ENCODE data around the gene COL8A2. TPM values are rescaled to one million over a fixed set of nuclear protein-coding genes. Genes with fewer than 3 reads are reported as not detected.
A peak's percentile ranks its signal among the peaks of the same experiment; 100 is the strongest.

COL8A2 gene
- total and polyA plus RNA-seq, 2 of the 4 experiments (the other 2 are of a cell fraction): 0.54 to 1.1 TPM

GRCh38 chr1:36097693-36098585 is 27.1 kb downstream of the COL8A2 start:
- no peak overlapping the region for H3K23ac ChIP-seq (ENCODE audit: low read depth, low read length)
- DNase-seq: no peak
- H4K20me1 ChIP-seq (ENCODE audit: insufficient read depth, low read length): no peaks in the 10 kb centered on the region
- no peak for ATAC-seq (ENCODE audit: low read depth)
- dilution Hi-C loops (cut with HindIII; ENCODE audit: low sequenced_read_pairs, unreplicated experiment) (no loop called here), in situ Hi-C loops (cut with MboI; ENCODE audit: low sequenced_read_pairs) (no loop called here), intact Hi-C loops (cut with micrococcal nuclease) (no loop called here)
- H4K5ac ChIP-seq (ENCODE audit: low read depth, low read length): no peak overlapping the region
- no peak overlapping the region for H3K4ac ChIP-seq (ENCODE audit: low read depth, low read length)
- H3K27ac ChIP-seq (ENCODE audit: insufficient read depth, low read length): no peak overlapping the region
- H3K4me1 ChIP-seq (ENCODE audit: control insufficient read depth, insufficient read depth, low read length): no peaks in the 10 kb centered on the region
- no peaks in the 10 kb centered on the region for H3K9me3 ChIP-seq (ENCODE audit: control insufficient read depth, insufficient read depth, low read length)
- H4K8ac ChIP-seq (ENCODE audit: low read depth in 2 of 2, low read length in 2 of 2): no peak overlapping the region
- no peak overlapping the region for H2AFZ ChIP-seq (replicated peaks; ENCODE audit: low read length, poor library complexity)
- no peak overlapping the region for H3K9ac ChIP-seq (ENCODE audit: low read depth, low read length)
- ChIA-PET POLR2A (ENCODE audit: unreplicated experiment) (no interaction called here), CTCF (interaction anchor here (0.6 to 1.1 kb wide), 3 partner anchors 37 to 140 kb away, joined by 4 to 5 read pairs (median 4); no protein-coding TSS in a partner anchor)
- peaks cover 21% of the 10 kb centered on the region for H3K36me3 ChIP-seq (ENCODE audit: control insufficient read depth, insufficient read depth, low read length)
- H3K18ac ChIP-seq (ENCODE audit: low read depth, low read length): no peak overlapping the region
- WGBS, 2 experiments (ENCODE audit: extremely low coverage in 2 of 2, insufficient read length in 1 of 2): 97% methylated on average over 13 of the region's 33 CpGs; no CpG with 5 or more reads in 1 of the 2 experiments
- H2AK5ac ChIP-seq (ENCODE audit: low read depth, low read length): no peak overlapping the region
- peak overlapping the region; percentile 76 for H2AK9ac ChIP-seq (replicated peaks; ENCODE audit: low read depth, low read length, poor library complexity)
- no peak overlapping the region for H3K4me2 ChIP-seq (ENCODE audit: low read depth, low read length)
- H3K27me3 ChIP-seq (ENCODE audit: control insufficient read depth, insufficient read depth, low read length): no peaks in the 10 kb centered on the region
- no peak overlapping the region for H3K56ac ChIP-seq (ENCODE audit: extremely low read depth, insufficient read depth, low read length)
- no TSS peak for BruUV-seq (replicated peaks)
- no peak overlapping the region for H3K4me3 ChIP-seq (ENCODE audit: insufficient read depth, low read depth, low read length)
- no peak overlapping the region for H2BK120ac ChIP-seq (ENCODE audit: low read depth, low read length)
- no peak overlapping the region for H2BK20ac ChIP-seq (ENCODE audit: low read depth, low read length)
- no peak overlapping the region for H2BK15ac ChIP-seq (ENCODE audit: low read depth, low read length)
- H2BK5ac ChIP-seq (ENCODE audit: low read depth, low read length, poor library complexity, severe bottlenecking): no peak overlapping the region
- peaks cover 4 to 5% of the 10 kb centered on the region in 2 experiments; a peak in 3 of 4 replicates for H3K79me1 ChIP-seq (ENCODE audit: low read depth in 1 of 2, low read length in 2 of 2)
- H3K9me1 ChIP-seq (ENCODE audit: insufficient read depth, low read length): no peaks in the 10 kb centered on the region
- no peak overlapping the region for H3K14ac ChIP-seq (replicated peaks; ENCODE audit: low read depth, low read length)
- H4K91ac ChIP-seq (ENCODE audit: insufficient read depth, low read depth, low read length): no peak overlapping the region
- TF ChIP-seq CHD1 (IDR thresholded peaks at IDR 0.05; ENCODE audit: low read depth, low read length) (no peak), BHLHE40 (IDR thresholded peaks at IDR 0.05; ENCODE audit: low read depth, low read length) (no peak), ELK1 (IDR thresholded peaks at IDR 0.05; ENCODE audit: borderline replicate concordance, low read depth, low read length) (no peak), CTCF (conservative IDR thresholded peaks at IDR 0.05; ENCODE audit: low read depth, low read length) (no peak), CEBPB (IDR thresholded peaks at IDR 0.05; ENCODE audit: low read depth, low read length) (no peak), FOS (IDR thresholded peaks at IDR 0.05; ENCODE audit: low read depth, low read length) (no peak), RCOR1 (IDR thresholded peaks at IDR 0.05; ENCODE audit: insufficient replicate concordance, low read length) (no peak), POLR2A (IDR thresholded peaks at IDR 0.05; ENCODE audit: low read depth, low read length) (no peak), MXI1 (IDR thresholded peaks at IDR 0.05; ENCODE audit: borderline replicate concordance, low read depth, low read length) (no peak), SMC3 (IDR thresholded peaks at IDR 0.05; ENCODE audit: low read depth, low read length) (no peak), RAD21 (IDR thresholded peaks at IDR 0.05; ENCODE audit: low read length) (no peak), NFE2L2 (IDR thresholded peaks at IDR 0.05; ENCODE audit: low read depth, low read length) (no peak), RFX5 (IDR thresholded peaks at IDR 0.05; ENCODE audit: low read depth, low read length) (no peak), USF2 (IDR thresholded peaks at IDR 0.05; ENCODE audit: low read depth, low read length) (no peak), MAZ (IDR thresholded peaks at IDR 0.05; ENCODE audit: borderline replicate concordance, low read depth, low read length) (no peak)
